ENCODE data around the gene ZNF629.

Gene ZNF629

GRCh38 chr16:30760001-30760559 lies 26.9 kb downstream of the ZNF629 start:
- TF ChIP-seq, protein P1, sequence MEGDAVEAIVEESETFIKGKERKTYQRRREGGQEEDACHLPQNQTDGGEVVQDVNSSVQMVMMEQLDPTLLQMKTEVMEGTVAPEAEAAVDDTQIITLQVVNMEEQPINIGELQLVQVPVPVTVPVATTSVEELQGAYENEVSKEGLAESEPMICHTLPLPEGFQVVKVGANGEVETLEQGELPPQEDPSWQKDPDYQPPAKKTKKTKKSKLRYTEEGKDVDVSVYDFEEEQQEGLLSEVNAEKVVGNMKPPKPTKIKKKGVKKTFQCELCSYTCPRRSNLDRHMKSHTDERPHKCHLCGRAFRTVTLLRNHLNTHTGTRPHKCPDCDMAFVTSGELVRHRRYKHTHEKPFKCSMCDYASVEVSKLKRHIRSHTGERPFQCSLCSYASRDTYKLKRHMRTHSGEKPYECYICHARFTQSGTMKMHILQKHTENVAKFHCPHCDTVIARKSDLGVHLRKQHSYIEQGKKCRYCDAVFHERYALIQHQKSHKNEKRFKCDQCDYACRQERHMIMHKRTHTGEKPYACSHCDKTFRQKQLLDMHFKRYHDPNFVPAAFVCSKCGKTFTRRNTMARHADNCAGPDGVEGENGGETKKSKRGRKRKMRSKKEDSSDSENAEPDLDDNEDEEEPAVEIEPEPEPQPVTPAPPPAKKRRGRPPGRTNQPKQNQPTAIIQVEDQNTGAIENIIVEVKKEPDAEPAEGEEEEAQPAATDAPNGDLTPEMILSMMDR (IDR thresholded peaks at IDR 0.05): no peak
- no peak for DNase-seq (ENCODE audit: low spot score)
- H3K27ac ChIP-seq: no peak overlapping the region

GRCh38 chr16:30758988-30759491 lies 28.0 kb downstream of the ZNF629 start:
- Histone ChIP-seq H3K27ac (peak overlapping the region in 1 of 2 donors; percentile 27), H3K4me3 (no peak overlapping the region)
- no peak for DNase-seq (ENCODE audit: low spot score)
- TF ChIP-seq, protein P1 (IDR thresholded peaks at IDR 0.05): no peak

More at GRCh38 chr16:30760001-30760559, 26.9 kb downstream of the ZNF629 start:
- no peak overlapping the region for H3K4me3 ChIP-seq

DNA sequence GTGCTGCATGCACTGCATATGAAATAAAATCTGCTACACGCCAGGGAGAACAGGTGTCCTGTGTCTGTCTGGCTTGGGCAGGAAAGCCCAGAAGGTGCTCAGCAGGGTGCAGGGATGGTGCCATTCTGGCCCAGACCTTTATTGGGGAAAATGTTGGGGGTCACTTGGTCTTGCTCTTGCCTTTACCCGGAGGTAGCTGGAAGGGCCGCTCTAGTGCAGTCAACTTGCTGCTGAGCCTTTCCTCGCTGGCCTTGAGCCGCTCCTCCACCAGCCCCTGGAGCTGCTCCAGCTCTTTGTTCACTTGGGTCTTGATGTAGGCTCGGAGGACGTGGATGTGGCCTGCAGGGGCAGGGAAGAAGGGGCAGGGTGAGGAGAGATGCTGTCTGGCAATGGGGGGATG lies 29.7 kb downstream of the ZNF629 start:
- TF ChIP-seq, protein P1 (IDR thresholded peaks at IDR 0.05): no peak
- Histone ChIP-seq H3K27ac (no peak overlapping the region), H3K4me3 (no peak overlapping the region)
- DNase-seq (ENCODE audit: low spot score): peak; percentile 40

GRCh38 chr16:30756781-30757100 lies 30.3 kb downstream of the ZNF629 start:
- TF ChIP-seq, protein P1 (IDR thresholded peaks at IDR 0.05): no peak
- H3K27ac ChIP-seq: no peak overlapping the region
- peak; percentile 70 for DNase-seq (ENCODE audit: low spot score)

GRCh38 chr16:30755955-30756780 lies 30.8 kb downstream of the ZNF629 start:
- peak; percentile 57 for DNase-seq (ENCODE audit: low spot score)
- TF ChIP-seq, protein P1 (IDR thresholded peaks at IDR 0.05): no peak
- Histone ChIP-seq H3K27ac (no peak overlapping the region), H3K4me3 (no peak overlapping the region)

More at GRCh38 chr16:30756781-30757100, 30.3 kb downstream of the ZNF629 start:
- H3K4me3 ChIP-seq: no peak overlapping the region

DNA sequence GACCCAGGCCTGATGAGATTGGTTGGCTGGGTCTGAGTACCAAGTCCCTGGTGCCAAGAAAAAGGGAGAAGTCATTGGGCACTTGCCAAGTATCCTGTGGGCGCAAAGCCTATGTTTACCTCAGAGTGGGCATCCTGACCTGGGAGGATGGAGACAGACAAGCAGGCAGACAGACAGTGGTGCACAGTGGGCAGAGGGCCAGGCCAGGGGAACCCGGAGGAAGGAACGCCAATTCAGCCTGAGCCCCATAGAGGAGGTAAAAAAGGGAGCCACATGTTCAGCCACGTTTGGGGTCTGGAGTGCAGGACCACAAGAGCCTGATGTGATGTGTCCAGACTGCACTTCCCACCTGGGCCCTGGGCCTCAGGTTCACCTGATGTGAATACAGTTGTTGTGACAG lies 33.4 kb downstream of the ZNF629 start:
- no peak overlapping the region for H3K4me3 ChIP-seq
- no peak overlapping the region for H3K27ac ChIP-seq
- TF ChIP-seq, protein P1 (IDR thresholded peaks at IDR 0.05): no peak
- DNase-seq (ENCODE audit: low spot score): peak; percentile 57

Measured in coronary artery (tissue), 2 donors.